ENCODE measurements around the gene COL8A1.

The COL8A1 gene

DNA sequence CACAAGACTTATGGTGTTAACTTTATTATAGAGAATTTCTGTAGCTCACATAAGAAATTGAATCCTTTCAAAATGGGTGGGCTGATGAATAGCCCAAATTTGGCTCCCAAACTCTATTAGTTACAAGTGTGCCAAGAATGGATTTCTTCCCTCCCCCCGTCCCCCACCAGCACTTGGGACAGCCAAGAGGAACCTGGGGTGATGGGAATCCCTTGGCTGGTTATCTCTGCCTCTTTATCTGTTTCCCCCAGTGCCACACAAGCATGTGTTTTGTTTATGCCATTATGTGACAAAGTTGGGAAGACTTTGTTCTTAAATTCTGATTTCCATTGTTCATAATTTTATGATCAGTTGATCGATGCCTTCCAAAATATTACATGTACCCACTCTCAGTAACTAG, 207.6 kb downstream of the COL8A1 start:
- DNase-seq (ENCODE audit: low spot score): no peak

DNA sequence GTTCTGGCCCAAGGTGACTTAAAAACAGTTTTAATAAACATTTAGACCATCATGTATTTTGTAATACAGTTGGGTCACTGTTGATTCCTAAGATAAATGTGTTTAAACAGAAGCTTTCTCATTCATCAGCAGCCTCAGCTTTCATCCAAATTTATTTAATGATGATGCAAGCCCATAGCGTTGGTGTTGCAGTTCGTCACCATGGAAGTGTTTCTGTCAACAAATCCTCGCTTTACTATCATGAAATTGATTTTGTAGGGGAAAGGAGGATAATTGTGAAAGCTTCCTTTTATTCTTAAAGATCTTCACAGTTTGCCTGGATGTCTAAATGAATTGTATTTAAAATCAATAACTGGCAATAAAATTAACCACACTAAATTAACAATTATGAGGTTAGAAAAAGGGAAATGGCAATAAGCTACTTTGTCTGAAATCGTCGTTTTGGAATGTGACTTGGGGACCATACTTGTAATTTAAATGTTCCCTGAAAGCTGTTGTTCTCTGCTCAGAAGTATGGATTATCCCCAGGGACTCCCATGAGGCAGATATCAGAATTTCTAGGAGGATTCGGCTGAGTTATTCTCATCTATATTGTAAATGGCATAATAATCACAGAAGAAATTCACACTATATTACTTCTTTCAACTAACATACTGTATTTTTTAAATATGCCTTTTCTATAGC, 208.2 kb downstream of the COL8A1 start:
- DNase-seq (ENCODE audit: low spot score): no peak

GRCh38 chr3:99848433-99848832, 210.0 kb downstream of the COL8A1 start:
- DNase-seq (ENCODE audit: low spot score): no peak
